ENCODE results near the gene HTRA3. TPM values are rescaled to one million over a fixed set of nuclear protein-coding genes. Genes with fewer than 3 reads are reported as not detected.

Gene HTRA3
- total RNA-seq, 2 donors from 2014 or later = 6.0 to 18.9 TPM

DNA sequence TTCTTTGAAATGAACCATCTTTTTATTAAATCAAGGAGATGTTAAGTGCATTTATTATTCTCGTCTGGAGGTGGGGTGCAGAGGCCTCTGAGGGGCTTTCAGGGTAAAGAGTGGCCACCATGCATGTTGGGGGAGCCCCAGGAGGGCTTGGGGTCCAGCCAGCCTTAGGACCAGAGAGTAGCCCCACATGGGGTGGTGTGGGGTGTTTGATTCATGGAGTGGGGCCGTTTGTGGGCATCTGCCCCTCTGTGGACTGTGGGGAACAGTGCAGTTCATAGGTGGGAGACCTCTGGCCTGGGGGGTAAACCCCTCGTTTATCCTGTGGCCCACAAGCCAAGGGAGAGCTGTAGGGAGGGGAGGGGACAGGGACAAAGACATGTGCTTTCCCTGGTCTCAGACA lies 26.9 kb downstream of the HTRA3 start:
- Histone ChIP-seq H3K36me3 (no peaks in the 10 kb centered on the region), H3K9me3 (no peaks in the 10 kb centered on the region), H3K4me1 (replicated peaks) (no peaks in the 10 kb centered on the region), H3K27me3 (replicated peaks; ENCODE audit: insufficient read depth) (no peaks in the 10 kb centered on the region), H3K27ac (no peak overlapping the region), H3K4me3 (no peak overlapping the region)
- intact Hi-C loops (cut with DNase I) = no loop called here
- WGBS = 82% methylated on average over 3 of the region's 3 CpGs
- TF ChIP-seq, protein P1, sequence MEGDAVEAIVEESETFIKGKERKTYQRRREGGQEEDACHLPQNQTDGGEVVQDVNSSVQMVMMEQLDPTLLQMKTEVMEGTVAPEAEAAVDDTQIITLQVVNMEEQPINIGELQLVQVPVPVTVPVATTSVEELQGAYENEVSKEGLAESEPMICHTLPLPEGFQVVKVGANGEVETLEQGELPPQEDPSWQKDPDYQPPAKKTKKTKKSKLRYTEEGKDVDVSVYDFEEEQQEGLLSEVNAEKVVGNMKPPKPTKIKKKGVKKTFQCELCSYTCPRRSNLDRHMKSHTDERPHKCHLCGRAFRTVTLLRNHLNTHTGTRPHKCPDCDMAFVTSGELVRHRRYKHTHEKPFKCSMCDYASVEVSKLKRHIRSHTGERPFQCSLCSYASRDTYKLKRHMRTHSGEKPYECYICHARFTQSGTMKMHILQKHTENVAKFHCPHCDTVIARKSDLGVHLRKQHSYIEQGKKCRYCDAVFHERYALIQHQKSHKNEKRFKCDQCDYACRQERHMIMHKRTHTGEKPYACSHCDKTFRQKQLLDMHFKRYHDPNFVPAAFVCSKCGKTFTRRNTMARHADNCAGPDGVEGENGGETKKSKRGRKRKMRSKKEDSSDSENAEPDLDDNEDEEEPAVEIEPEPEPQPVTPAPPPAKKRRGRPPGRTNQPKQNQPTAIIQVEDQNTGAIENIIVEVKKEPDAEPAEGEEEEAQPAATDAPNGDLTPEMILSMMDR (IDR thresholded peaks at IDR 0.05) = no peak
- TF ChIP-seq POLR2A (IDR thresholded peaks at IDR 0.05) (no peak), POLR2AphosphoS5 (IDR thresholded peaks at IDR 0.05) (no peak)
- DNase-seq (ENCODE audit: low spot score) = no peak

DNA sequence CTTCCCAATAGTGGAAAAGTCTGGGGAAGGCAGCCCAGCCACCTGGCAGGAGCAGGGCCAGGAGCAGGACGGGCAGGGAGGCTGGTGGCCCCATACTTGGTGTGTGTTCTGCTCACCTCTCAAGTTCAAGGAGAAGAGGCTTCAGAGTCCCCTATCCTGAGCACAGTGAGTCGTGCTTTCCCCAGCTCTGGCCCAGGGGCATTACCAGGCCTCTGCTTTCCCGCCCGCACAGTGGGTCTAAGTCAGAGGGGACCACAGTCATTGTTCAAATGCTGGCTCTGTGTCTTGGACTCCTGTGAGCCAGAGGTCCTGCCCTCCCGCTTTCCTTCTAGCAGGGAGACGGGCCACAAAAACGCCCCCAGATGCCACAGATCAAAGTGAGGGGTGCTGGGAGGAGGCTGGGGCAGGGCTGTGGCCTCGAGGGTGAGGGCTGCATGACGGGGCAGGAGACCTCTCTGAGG lies 27.6 kb downstream of the HTRA3 start:
- Histone ChIP-seq H3K9me3 (no peaks in the 10 kb centered on the region), H3K4me3 (no peak overlapping the region), H3K36me3 (no peaks in the 10 kb centered on the region), H3K27me3 (replicated peaks; ENCODE audit: insufficient read depth) (no peaks in the 10 kb centered on the region), H3K4me1 (replicated peaks) (no peaks in the 10 kb centered on the region), H3K27ac (no peak overlapping the region)
- intact Hi-C loops (cut with DNase I) = no loop called here
- WGBS = 88% methylated on average over 9 of the region's 9 CpGs
- TF ChIP-seq POLR2AphosphoS5 (IDR thresholded peaks at IDR 0.05) (no peak), POLR2A (IDR thresholded peaks at IDR 0.05) (no peak)
- TF ChIP-seq, protein P1 (IDR thresholded peaks at IDR 0.05) = no peak
- no peak for DNase-seq (ENCODE audit: low spot score)

DNA sequence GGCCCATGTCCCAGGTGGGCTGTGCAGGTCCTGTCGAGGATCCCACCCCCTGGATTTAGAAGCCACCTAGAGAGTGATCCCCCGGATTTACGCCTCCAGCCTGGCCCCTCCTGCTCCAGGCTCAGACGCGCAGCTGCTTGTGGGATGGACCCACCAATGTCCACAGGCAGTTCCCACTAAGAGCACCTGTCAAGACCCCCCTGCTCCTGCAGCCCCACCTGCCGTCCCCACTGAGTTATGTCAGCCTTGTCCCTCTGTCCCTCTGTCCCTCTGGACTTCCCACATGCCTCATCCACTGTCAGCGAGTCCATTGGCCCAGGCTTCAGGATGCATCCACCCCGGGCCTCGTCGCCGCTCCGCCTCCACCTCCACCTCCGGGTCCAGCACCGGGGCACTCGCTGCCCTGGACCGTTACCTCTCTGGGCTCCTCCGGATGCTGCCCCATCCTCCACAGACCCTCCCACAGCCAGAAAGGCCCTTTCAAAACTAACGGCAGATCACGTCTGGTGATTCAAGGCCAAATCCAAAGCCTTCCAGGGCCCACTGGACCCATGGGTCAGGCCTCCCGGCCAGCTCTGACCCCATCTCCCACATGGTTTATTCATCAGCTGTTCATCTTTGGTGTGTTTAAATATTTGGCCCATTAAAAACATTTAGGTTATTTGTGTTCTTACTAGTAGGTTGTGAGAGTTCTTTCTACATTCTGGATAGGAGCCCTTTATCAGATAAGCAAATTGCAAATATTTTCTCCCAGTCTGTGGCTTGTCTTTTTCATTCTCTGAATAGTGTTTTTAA lies 28.3 kb downstream of the HTRA3 start:
- H3K27ac ChIP-seq = no peak overlapping the region

DNA sequence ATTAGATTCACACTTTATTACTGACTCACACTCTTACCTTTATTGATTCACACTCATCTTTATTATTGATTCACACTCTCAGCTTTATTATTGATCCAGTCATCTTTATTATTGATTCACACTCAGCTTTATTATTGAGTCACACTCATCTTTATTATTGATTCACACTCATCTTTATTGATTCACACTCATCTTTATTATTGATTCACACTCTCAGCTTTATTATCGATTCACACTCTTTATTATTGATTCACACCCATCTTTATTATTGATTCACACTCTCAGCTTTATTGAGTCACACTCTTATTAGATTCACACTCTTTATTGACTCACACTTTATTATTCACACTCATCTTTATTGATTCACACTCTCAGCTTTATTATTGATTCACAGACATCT lies 31.3 kb downstream of the HTRA3 start:
- intact Hi-C loops (cut with DNase I) = no loop called here
- TF ChIP-seq POLR2AphosphoS5 (IDR thresholded peaks at IDR 0.05) = no peak
- TF ChIP-seq, protein P1 (IDR thresholded peaks at IDR 0.05) = no peak
- no peak for TF ChIP-seq POLR2A (IDR thresholded peaks at IDR 0.05)
- no peaks in the 10 kb centered on the region for H3K27me3 ChIP-seq (replicated peaks; ENCODE audit: insufficient read depth)
- no peaks in the 10 kb centered on the region for H3K4me1 ChIP-seq (replicated peaks)
- WGBS = 94% methylated on average over 1 of the region's 1 CpG
- no peak overlapping the region for H3K4me3 ChIP-seq
- H3K36me3 ChIP-seq = no peaks in the 10 kb centered on the region
- no peak overlapping the region for H3K27ac ChIP-seq
- no peaks in the 10 kb centered on the region for H3K9me3 ChIP-seq
- DNase-seq (ENCODE audit: low spot score) = no peak

More for the DNA sequence above, 28.3 kb downstream of the HTRA3 start:
- DNase-seq (ENCODE audit: low spot score) = no peak
- intact Hi-C loops (cut with DNase I) = no loop called here
- TF ChIP-seq POLR2A (IDR thresholded peaks at IDR 0.05) = no peak
- Histone ChIP-seq H3K36me3 (no peaks in the 10 kb centered on the region), H3K4me1 (replicated peaks) (no peaks in the 10 kb centered on the region), H3K4me3 (no peak overlapping the region), H3K27me3 (replicated peaks; ENCODE audit: insufficient read depth) (no peaks in the 10 kb centered on the region), H3K9me3 (no peaks in the 10 kb centered on the region)
- WGBS = 72% methylated on average over 20 of the region's 20 CpGs

DNA sequence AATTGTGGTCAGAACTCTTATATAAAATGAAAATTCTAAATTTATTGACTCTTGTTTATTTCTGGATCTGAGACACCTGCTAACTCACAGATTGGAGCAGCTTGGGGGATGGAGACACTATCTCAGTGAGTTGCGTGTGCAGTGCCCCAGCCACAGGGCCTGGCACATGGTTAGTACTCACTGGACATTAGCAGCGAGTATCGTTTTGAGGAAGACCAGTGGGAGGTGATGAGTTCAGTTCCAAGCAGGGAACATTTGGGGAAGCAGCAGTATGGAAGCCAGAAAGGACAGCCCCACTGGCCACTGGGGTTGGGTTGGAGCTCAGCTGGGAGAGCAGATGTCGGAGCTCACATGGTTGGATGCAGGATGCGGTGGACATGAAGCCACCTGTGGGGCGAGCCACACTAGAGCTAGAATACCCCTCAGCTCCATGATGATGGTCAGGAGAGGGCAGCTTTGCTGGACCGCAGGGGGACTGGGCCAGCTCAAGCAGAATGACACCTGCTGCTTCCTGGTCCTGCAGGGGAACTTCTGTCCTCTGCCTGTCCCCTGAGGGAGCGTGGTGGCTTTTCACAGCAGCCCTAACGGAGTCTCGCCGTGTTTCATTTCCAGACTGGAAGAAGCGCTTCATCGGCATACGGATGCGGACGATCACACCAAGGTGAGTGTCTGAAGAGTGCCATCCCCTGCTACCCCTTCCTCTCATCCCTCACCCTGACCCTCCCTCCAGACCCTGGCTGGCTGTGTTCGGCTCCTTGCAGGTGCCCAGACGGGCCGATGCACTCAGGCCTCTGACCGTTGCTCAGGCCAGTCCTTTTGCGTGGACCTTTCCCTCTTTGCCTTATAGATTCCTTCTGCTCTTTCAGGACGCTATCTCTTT lies 32.5 kb downstream of the HTRA3 start:
- no peaks in the 10 kb centered on the region for H3K9me3 ChIP-seq
- intact Hi-C loops (cut with DNase I) = no loop called here
- no peak for DNase-seq (ENCODE audit: low spot score)
- H3K27ac ChIP-seq = no peak overlapping the region
- H3K4me1 ChIP-seq (replicated peaks) = no peaks in the 10 kb centered on the region
- H3K27me3 ChIP-seq (replicated peaks; ENCODE audit: insufficient read depth) = no peaks in the 10 kb centered on the region
- H3K4me3 ChIP-seq = no peak overlapping the region
- TF ChIP-seq POLR2AphosphoS5 (IDR thresholded peaks at IDR 0.05) (no peak), POLR2A (IDR thresholded peaks at IDR 0.05) (no peak)
- TF ChIP-seq, protein P1 (IDR thresholded peaks at IDR 0.05) = no peak
- 96% methylated on average over 22 of the region's 22 CpGs for WGBS
- no peaks in the 10 kb centered on the region for H3K36me3 ChIP-seq
